ENCODE results near the gene NGDN.
A peak's percentile ranks its signal among the peaks of the same experiment; 100 is the strongest.

NGDN gene

GRCh38 chr14:23439107-23439835 is 30.2 kb upstream of the NGDN start:
- no peak for DNase-seq (ENCODE audit: low read depth)

DNA sequence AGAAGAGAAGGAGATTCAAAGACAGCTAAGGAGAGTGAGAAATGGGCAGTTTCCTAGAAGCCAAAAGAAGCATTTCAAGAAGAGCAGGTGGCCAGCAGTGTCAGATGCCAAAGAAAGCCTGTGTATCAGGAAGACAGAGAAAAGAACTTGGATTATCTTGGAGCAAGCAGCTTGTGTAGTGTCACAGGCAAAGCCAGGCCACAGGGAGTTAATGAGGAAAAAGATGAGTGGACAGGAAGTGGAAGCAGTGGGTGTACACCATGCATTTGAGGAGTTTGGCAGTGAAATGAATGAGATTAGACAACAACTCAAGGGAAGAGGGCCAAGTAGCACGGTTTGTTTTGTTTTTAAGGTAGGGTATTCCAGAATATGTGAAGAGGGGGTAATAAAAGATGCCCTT is 28.4 kb upstream of the NGDN start:
- DNase-seq (ENCODE audit: low read depth): peak; percentile 9

DNA sequence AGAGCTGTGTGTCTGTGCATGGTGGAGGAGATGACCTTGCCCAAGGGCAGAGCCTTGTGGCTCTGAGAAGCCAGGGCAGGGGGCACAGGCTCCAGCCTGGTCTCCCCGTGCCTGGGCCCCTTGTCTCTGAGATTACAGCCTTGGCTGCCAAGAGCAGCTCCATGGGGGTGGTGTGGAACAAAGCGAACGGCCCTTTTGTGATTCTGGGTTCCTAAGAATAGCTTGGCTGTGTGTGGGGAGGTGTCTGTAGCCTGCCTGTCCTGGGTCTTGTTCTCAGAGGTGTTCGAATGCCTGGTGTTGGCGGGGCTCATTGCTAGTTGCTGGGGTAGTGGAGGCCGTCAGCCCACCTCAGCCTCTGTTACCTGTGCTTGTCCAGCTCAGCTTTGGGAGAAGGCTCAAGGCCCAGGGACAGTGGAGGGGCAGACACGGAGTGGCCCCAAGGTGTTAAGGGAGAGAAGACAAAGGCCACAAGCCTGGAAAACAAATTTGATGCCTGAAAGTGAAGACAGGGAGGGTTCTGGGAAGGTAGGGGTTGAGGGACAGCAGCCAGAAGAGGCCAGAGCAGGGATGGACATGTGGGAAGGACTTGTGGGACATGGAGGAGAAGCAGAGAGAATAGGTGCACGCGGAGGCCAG is 26.7 kb upstream of the NGDN start:
- no peak for DNase-seq (ENCODE audit: low read depth)

DNA sequence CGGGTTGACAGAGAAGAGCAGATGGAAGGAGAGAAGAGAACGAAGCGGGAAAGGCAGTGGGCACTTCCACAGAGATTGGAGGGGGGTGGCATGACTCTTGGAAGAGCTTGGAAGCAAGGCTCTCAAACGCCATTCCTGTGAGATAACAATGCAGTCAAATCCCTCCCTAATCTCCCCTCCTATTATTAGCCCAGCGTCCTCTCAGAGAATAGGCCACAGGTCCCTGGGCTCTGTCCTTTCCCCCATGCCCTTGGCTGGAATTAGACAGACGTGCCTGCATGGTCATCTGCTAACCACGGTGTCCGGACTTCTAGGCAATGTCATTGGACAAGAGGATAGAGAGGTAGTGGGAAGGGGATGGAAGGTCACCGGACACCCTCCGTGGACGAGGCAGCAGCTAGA is 26.1 kb upstream of the NGDN start:
- no peak for DNase-seq (ENCODE audit: low read depth)

DNA sequence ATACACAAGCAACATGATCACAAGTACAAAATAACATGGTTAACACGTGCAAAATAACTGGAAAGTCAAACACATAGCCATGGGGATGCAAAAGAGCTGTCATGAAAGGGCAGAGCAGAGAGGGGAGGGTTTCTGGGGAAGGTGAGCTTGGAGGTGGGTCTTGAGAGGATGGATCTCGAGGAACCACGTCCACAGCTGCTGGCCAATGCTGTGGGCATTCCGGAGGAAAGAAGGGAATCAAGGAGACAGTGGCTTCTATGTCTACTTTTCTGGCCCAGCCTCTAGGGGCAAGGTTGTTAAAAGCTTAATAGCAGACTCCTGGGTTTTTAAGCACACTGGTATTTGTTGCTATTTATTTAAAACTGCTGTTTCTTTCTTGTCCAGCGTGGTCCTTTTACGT is 25.6 kb upstream of the NGDN start:
- no peak for DNase-seq (ENCODE audit: low read depth)

- DNase-seq (ENCODE audit: low read depth): no peak
Observed at GRCh38 chr14:23444314-23444713, 25.2 kb upstream of the NGDN start.

DNA sequence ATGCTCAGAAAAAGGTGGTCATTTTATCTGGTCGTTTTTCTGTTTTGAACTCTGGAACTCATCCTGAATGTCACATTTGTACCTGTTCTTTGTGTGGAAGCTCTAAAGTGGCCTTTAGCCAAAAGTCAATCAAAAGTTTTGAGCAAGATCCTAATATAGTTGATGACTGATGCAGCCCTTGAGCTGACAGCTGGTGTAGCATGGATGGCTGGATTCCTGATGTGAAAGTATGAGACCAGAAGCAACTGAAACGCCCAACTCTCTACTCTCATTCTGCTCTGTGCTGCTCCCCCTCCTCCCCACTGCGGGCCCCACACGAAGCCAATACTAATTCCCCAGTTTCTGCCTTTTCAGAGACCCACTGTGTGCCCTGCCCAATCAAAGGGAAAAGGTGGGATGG is 23.7 kb upstream of the NGDN start:
- DNase-seq (ENCODE audit: low read depth): no peak

- DNase-seq (ENCODE audit: low read depth): no peak
Observed at GRCh38 chr14:23446291-23446851, 23.1 kb upstream of the NGDN start.

DNA sequence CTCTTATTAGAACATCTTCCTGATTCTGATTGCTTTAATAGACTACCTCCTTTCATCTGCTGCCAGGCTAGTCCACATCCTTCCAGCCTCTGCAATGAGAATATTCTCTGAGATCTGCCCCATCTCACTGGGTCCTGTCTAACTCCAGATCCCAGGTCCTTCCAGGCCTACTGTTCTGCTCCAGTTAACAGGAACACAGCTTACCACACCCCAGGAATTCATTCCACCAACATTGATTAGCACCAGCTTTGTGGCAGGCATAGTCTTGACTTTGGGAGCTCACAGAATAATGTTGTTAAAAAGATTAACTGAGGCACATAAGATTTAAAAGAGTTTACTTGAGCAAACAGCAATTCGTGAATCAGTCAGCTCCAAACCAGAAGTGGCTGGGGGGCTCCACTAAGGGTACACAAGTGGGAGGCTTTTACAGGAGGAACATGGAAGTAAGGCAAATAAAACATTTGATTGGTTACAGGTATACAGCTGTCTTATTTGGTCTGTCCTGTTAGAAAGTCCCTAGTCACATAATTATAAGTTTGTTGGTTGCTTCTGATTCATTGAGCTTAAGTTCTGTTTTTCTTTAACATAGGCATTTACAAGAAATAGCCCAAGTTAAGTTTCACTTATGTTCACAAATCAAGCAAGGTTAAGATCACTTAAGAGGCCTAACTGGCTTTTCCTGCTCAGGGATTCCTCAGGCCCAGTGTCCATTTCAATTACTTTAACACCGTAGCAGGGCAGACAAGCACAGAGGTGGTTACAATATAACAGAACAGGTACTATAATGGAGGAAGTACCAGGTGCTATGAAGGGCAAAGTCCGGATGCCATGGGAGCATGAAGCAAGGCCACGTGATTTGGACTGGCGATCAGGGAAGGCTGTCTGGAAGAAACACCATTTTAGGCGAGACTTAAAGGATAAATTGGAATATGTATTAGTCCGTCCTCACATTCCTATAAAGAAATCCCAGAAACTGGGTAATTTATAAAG is 21.8 kb upstream of the NGDN start:
- no peak for DNase-seq (ENCODE audit: low read depth)

GRCh38 chr14:23449314-23449713 is 20.2 kb upstream of the NGDN start:
- DNase-seq (ENCODE audit: low read depth): no peak

GRCh38 chr14:23450379-23450778 is 19.1 kb upstream of the NGDN start:
- DNase-seq (ENCODE audit: low read depth): no peak

- DNase-seq (ENCODE audit: low read depth): no peak
Observed at GRCh38 chr14:23452237-23452636, 17.3 kb upstream of the NGDN start.

- DNase-seq (ENCODE audit: low read depth): no peak
Observed at GRCh38 chr14:23454445-23454856, 15.1 kb upstream of the NGDN start.

DNA sequence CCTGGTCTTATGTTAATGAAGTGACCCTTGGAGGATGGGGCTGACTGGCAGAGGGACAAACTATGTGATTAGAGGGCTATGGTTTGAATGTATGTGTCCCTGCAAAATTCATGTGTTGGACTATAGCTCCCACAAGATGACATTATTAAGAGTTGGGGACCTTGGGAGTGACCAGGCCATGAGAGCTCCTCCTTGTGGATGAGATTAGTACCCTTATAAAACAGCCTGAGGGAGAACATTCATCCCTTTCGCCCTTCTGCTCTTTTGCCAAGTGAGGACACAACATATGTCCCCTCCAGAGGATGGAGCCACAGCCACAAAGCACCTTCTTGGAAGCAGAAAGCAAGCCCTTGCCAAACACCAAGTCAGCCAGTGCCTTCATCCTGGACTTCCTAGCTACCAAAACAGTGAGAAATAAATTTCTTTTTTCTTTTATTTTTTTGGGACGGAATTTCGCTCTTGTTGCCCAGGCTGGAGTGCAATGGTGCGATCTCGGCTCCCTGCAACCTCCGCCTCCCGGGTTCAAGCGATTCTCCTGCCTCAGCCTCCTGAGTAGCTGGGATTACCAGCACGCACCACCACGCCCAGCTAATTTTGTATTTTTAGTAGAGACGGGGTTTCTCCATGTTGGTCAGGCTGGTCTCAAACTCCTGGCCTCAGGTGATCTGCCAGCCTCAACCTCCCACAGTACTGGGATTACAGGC is 12.5 kb upstream of the NGDN start:
- DNase-seq (ENCODE audit: low read depth): peak; percentile 15

- DNase-seq (ENCODE audit: low read depth): no peak
Observed at GRCh38 chr14:23457587-23458445, 11.7 kb upstream of the NGDN start.

GRCh38 chr14:23460960-23461359 is 8.5 kb upstream of the NGDN start:
- DNase-seq (ENCODE audit: low read depth): no peak

- no peak for DNase-seq (ENCODE audit: low read depth)
Observed at GRCh38 chr14:23464700-23465099, 4.8 kb upstream of the NGDN start.

GRCh38 chr14:23465261-23465660 is 4.2 kb upstream of the NGDN start:
- DNase-seq (ENCODE audit: low read depth): no peak

DNA sequence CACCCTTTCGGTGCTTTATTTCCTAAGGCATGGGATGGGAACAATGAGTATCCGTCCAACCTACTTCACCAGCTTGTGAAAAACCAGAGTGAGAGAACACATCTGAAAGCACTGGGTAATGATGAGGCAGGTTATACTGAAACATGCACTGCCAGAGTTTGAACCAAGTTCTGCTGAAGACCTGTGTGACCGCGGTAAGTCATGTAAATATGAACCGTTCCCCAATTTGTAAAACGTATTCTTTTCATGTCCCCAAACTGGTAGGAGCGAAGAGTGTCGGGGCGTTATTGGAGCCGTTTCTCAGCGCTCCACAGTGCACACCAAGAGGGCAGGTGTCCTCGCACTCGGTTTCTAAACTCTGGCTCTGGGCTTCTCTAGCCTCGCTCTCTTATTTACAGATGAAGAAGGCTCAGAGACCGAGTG is 788 bp upstream of the NGDN start:
- no peak for DNase-seq (ENCODE audit: low read depth)

DNA sequence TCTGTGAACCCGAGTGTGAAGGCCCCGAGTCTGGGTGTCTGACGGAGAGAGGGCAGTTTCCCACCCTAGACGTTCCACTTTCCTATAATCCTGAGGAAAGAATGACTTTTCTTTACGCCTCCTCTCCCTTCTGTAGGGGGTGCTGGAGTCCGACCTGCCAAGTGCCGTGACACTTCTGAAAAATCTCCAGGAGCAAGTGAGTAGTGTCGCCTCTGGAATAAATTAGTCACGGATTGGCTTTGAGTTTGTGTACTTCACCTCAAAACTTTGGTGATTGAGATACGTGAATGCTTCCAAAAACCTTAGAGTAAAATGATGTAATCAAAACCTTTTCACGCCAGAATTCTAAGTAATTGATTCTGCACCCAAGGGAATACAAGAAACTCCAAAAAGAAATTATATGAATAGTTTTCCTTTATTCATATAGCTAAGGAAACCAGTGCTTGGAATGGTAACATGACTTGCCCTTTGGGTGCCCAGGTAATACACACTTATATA is 452 bp downstream of the NGDN start:
- no peak for DNase-seq (ENCODE audit: low read depth)

- DNase-seq (ENCODE audit: low read depth): no peak
Observed at GRCh38 chr14:23470947-23471346, 1.4 kb downstream of the NGDN start.

Measured in EH (cell line).